Mesodermal cell (in vitro differentiated cells): ENCODE data around the gene AHCYL2.

Experiments
- H3K27ac ChIP-seq: 2 replicates; pipeline ENCODE4 v1.7.0; 2013; ENCODE audit warnings: mild to moderate bottlenecking, low read depth, low read length, moderate library complexity; ENCODE audit not compliant: severe bottlenecking
- H3K36me3 ChIP-seq: 2 replicates; pipeline ENCODE4 v1.7.1; 2013; ENCODE audit warnings: mild to moderate bottlenecking, low read length, moderate library complexity; ENCODE audit not compliant: control insufficient read depth, insufficient read depth
- H3K4me1 ChIP-seq: one replicate; pipeline ENCODE4 v1.7.1; 2013; ENCODE audit warnings: mild to moderate bottlenecking, low read length; ENCODE audit not compliant: insufficient read depth, control insufficient read depth, poor library complexity, severe bottlenecking
- H3K4me3 ChIP-seq: 2 replicates; pipeline ENCODE4 v1.7.0; 2013; ENCODE audit warnings: low read length, control low read depth, mild to moderate bottlenecking; ENCODE audit not compliant: insufficient read depth, poor library complexity, severe bottlenecking; ENCODE audit errors: extremely low read depth
- H3K9me3 ChIP-seq: 2 replicates; pipeline ENCODE4 v1.7.1; 2013; ENCODE audit warnings: mild to moderate bottlenecking, low read length, moderate library complexity; ENCODE audit not compliant: control insufficient read depth
- WGBS, 2 experiments: methylation state at CpG; one replicate each; pipeline ENCODE4 v1.1.5; 2013; ENCODE audit warnings: missing lambda C conversion rate in 2 of 2; ENCODE audit not compliant: insufficient coverage in 2 of 2; 5-methylcytosine and 5-hydroxymethylcytosine counted together

Gene AHCYL2

DNA sequence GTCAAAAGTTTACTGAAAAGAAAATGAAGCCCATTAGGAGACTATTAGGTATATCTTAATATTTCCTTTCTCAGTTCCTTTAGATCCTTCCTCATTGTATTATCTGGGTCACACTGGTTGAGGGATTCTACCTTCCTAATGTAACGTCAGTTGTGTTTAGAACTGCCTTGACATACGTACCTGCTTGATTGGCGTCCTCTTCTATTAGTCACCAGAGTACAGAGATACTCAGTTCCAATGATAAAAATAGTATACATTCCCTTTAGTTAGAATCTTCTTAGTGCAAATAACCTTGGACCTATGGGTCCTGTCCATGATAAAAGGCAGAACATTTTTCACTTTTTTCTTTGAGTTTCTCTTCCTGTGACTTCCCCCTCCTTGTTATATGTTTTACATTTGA lies 45.2 kb downstream of the AHCYL2 start:
- Histone ChIP-seq H3K4me1 (no peaks in the 10 kb centered on the region), H3K9me3 (no peaks in the 10 kb centered on the region), H3K27ac (no peak overlapping the region), H3K4me3 (no peak overlapping the region), H3K36me3 (no peaks in the 10 kb centered on the region)
- WGBS, 2 experiments = 100% methylated on average over 1 of the region's 3 CpGs; no CpG with 5 or more reads in 1 of the 2 experiments

- Histone ChIP-seq H3K9me3 (no peaks in the 10 kb centered on the region), H3K4me3 (no peak overlapping the region), H3K27ac (no peak overlapping the region), H3K4me1 (no peaks in the 10 kb centered on the region), H3K36me3 (no peaks in the 10 kb centered on the region)
- WGBS, 2 experiments = 50 to 67% methylated on average over 2 to 3 of the region's 5 CpGs
Observed at GRCh38 chr7:129271500-129272355, 46.9 kb downstream of the AHCYL2 start.

- no peak overlapping the region for H3K4me3 ChIP-seq
- H3K4me1 ChIP-seq = no peaks in the 10 kb centered on the region
- no peaks in the 10 kb centered on the region for H3K36me3 ChIP-seq
- no peak overlapping the region for H3K27ac ChIP-seq
- no peaks in the 10 kb centered on the region for H3K9me3 ChIP-seq
Observed at GRCh38 chr7:129273936-129274335, 49.1 kb downstream of the AHCYL2 start.

DNA sequence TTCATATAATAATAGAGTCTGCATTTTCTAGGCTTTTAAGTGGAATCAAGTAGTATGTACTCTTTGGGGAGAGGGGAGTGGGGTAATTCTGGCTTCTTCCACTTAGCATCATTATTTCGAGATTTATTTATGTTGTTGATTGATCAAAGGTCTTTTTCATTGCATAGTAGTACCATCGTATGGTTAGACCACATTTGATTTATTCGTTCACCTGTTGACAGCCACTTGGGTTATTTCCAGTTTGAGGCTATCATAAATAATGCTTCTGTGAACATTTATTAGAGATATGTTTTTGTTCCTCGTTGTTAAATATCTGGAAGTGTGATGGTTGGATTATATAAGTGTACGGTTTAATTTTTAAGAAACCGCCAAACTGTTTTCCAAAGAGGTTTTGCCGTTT lies 52.8 kb downstream of the AHCYL2 start:
- whole genome bisulfite sequencing, 2 experiments = 94% methylated on average over 2 of the region's 7 CpGs
- no peak overlapping the region for H3K4me3 ChIP-seq

GRCh38 chr7:129278688-129279087 lies 53.9 kb downstream of the AHCYL2 start:
- WGBS, 2 experiments = no CpG with 5 or more reads among the region's 2 CpGs
- no peak overlapping the region for H3K27ac ChIP-seq
- no peaks in the 10 kb centered on the region for H3K4me1 ChIP-seq
- no peak overlapping the region for H3K4me3 ChIP-seq
- no peaks in the 10 kb centered on the region for H3K9me3 ChIP-seq
- H3K36me3 ChIP-seq = no peaks in the 10 kb centered on the region

More for the DNA sequence above, 52.8 kb downstream of the AHCYL2 start:
- Histone ChIP-seq H3K9me3 (no peaks in the 10 kb centered on the region), H3K27ac (no peak overlapping the region), H3K4me1 (no peaks in the 10 kb centered on the region), H3K36me3 (no peaks in the 10 kb centered on the region)

DNA sequence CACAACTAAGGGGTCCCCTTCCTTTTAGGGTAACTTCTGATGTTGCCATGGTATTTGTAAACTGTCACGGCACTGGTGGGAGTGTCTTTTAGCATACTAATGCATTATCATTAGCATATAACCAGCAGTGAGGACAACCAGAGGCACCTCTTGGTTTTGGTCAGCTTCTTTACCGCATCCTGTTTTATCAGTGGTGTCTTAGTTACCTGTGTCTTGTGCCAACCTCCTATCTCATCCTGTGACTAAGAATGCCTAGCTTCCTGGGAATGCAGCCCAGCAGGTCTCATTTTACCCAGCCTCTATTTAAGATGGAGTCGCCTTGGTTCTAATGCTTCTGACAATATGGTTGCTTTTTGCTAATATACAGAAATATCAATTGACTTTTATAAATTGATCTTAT lies 54.9 kb downstream of the AHCYL2 start:
- WGBS, 2 experiments = no CpG with 5 or more reads among the region's 3 CpGs
- H3K36me3 ChIP-seq = no peaks in the 10 kb centered on the region
- H3K27ac ChIP-seq = no peak overlapping the region
- H3K4me1 ChIP-seq = no peaks in the 10 kb centered on the region
- no peak overlapping the region for H3K4me3 ChIP-seq
- no peaks in the 10 kb centered on the region for H3K9me3 ChIP-seq

DNA sequence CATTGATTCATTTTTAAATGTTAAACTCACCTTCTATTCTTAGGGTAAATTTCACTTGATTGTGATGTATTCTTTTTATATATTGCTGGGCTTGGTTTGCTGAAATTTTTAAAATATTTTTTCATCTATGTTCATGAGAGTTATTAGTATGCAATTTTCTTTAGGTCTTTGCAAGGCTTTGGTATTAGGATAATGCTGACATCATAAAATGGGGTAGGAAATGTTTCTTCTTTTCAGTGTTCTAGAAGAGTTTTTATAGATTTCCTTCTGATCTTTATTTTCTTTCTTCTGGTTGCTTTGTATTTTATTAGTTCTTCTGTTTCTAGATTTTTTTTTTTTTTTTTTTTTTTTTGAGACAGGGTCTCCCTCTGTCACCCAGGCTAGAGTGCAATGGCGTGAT lies 56.3 kb downstream of the AHCYL2 start:
- Histone ChIP-seq H3K4me3 (no peak overlapping the region), H3K36me3 (no peaks in the 10 kb centered on the region), H3K27ac (no peak overlapping the region), H3K9me3 (no peaks in the 10 kb centered on the region), H3K4me1 (no peaks in the 10 kb centered on the region)
- WGBS, 2 experiments = 83% methylated on average over 1 of the region's 1 CpG; no CpG with 5 or more reads in 1 of the 2 experiments

DNA sequence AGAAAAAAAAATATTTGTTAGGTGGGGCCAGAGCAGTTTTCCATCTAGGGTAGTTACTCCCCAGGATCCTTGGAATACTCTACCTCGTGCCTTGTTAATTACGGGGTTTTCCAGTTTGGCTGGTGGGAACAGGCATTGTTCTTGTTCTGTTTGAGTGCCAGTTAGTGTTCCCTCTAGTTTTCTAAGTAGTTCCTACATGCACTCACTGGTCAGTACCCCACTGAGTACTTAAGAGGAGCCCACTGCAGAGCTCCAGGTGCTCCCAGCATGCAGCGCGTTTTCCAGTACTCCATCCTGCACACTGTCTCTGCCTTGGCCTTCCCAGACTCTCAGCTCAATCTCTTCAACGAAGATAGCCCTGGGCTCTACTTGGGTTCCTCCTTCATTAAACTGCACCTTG lies 58.0 kb downstream of the AHCYL2 start:
- Histone ChIP-seq H3K27ac (no peak overlapping the region), H3K4me3 (no peak overlapping the region), H3K4me1 (no peaks in the 10 kb centered on the region), H3K9me3 (no peaks in the 10 kb centered on the region), H3K36me3 (no peaks in the 10 kb centered on the region)
- 88 to 95% methylated on average over 5 of the region's 5 CpGs for WGBS, 2 experiments

- peaks cover 3% of the 10 kb centered on the region for H3K36me3 ChIP-seq
- no peak overlapping the region for H3K27ac ChIP-seq
- H3K4me1 ChIP-seq = no peaks in the 10 kb centered on the region
- no peaks in the 10 kb centered on the region for H3K9me3 ChIP-seq
- no peak overlapping the region for H3K4me3 ChIP-seq
- WGBS, 2 experiments = 95 to 98% methylated on average over 4 of the region's 4 CpGs
Observed at GRCh38 chr7:129283936-129284335, 59.1 kb downstream of the AHCYL2 start.

DNA sequence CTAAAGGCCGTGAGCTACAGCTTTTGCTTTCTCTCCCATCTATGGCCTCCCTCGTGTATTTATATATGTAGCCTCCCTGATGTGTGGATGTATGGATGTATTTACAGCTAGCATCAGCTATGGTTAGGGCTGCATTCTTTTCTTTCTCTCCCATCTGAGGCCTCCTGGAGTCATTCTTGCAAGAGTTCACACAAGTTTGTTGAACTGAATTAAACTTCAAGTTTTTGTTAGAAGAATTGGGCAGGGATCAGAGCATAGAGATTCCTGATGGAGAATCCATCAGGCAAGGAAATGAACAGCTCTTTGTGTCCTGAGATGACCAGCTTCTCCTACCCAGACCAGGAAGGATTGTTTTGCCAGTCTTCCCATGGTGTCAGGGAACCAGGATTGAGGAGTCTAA lies 60.3 kb downstream of the AHCYL2 start:
- Histone ChIP-seq H3K4me3 (no peak overlapping the region), H3K4me1 (no peaks in the 10 kb centered on the region), H3K27ac (no peak overlapping the region), H3K36me3 (peaks cover 3% of the 10 kb centered on the region), H3K9me3 (no peaks in the 10 kb centered on the region)
- no CpG with 5 or more reads among the region's 2 CpGs for WGBS, 2 experiments

GRCh38 chr7:129292861-129293260 lies 68.0 kb downstream of the AHCYL2 start:
- H3K9me3 ChIP-seq = no peaks in the 10 kb centered on the region
- peaks cover 3% of the 10 kb centered on the region for H3K36me3 ChIP-seq
- no peak overlapping the region for H3K4me3 ChIP-seq
- WGBS, 2 experiments = 100% methylated on average over 1 of the region's 3 CpGs; no CpG with 5 or more reads in 1 of the 2 experiments
- no peak overlapping the region for H3K27ac ChIP-seq
- H3K4me1 ChIP-seq = no peaks in the 10 kb centered on the region
